Measurements from ENCODE around the gene CYB561.

The CYB561 gene

GRCh38 chr17:63438092-63439051 lies 7.7 kb downstream of the CYB561 start:
- DNase-seq, result no peak
- in situ Hi-C loops (cut with MboI; ENCODE audit: low pct_unique_long_range_greater_than_20kb, low sequenced_read_pairs), result loop anchor here (25.0 kb wide), 1 partner anchor 174 kb away; the partner anchor contains the start of genes MAP3K3 and TACO1

- in situ Hi-C loops (cut with MboI; ENCODE audit: low pct_unique_long_range_greater_than_20kb, low sequenced_read_pairs), result loop anchor here (25.0 kb wide), 1 partner anchor 175 kb away; the partner anchor contains the start of genes MAP3K3 and TACO1
- no peak for DNase-seq
These were observed 8.6 kb downstream of the CYB561 start for GRCh38 chr17:63437287-63438091.

GRCh38 chr17:63436523-63437110 lies 9.5 kb downstream of the CYB561 start:
- no peak for DNase-seq
- in situ Hi-C loops (cut with MboI; ENCODE audit: low pct_unique_long_range_greater_than_20kb, low sequenced_read_pairs), result loop anchor here (25.0 kb wide), 1 partner anchor 176 kb away; the partner anchor contains the start of genes MAP3K3 and TACO1

GRCh38 chr17:63435681-63436522 lies 10.2 kb downstream of the CYB561 start:
- no peak for DNase-seq
- in situ Hi-C loops (cut with MboI; ENCODE audit: low pct_unique_long_range_greater_than_20kb, low sequenced_read_pairs), result loop anchor here (25.0 kb wide), 1 partner anchor 176 kb away; the partner anchor contains the start of genes MAP3K3 and TACO1

- peak; percentile 57 for DNase-seq
- in situ Hi-C loops (cut with MboI; ENCODE audit: low pct_unique_long_range_greater_than_20kb, low sequenced_read_pairs), result loop anchor here (25.0 kb wide), 1 partner anchor 177 kb away; the partner anchor contains the start of genes MAP3K3 and TACO1
These were observed 11.0 kb downstream of the CYB561 start for GRCh38 chr17:63434951-63435571.

- DNase-seq, result peak; percentile 72
- in situ Hi-C loops (cut with MboI; ENCODE audit: low pct_unique_long_range_greater_than_20kb, low sequenced_read_pairs), result loop anchor here (25.0 kb wide), 1 partner anchor 178 kb away; the partner anchor contains the start of genes MAP3K3 and TACO1
These were observed 12.1 kb downstream of the CYB561 start for GRCh38 chr17:63433746-63434591.

- in situ Hi-C loops (cut with MboI; ENCODE audit: low pct_unique_long_range_greater_than_20kb, low sequenced_read_pairs), result loop anchor here (25.0 kb wide), 1 partner anchor 180 kb away; the partner anchor contains the start of genes MAP3K3 and TACO1
- no peak for DNase-seq
These were observed 13.9 kb downstream of the CYB561 start for GRCh38 chr17:63431939-63432804.

GRCh38 chr17:63431618-63431938 lies 14.5 kb downstream of the CYB561 start:
- DNase-seq, result no peak
- in situ Hi-C loops (cut with MboI; ENCODE audit: low pct_unique_long_range_greater_than_20kb, low sequenced_read_pairs), result loop anchor here (25.0 kb wide), 1 partner anchor 181 kb away; the partner anchor contains the start of genes MAP3K3 and TACO1

- in situ Hi-C loops (cut with MboI; ENCODE audit: low pct_unique_long_range_greater_than_20kb, low sequenced_read_pairs), result loop anchor here (25.0 kb wide), 1 partner anchor 182 kb away; the partner anchor contains the start of genes MAP3K3 and TACO1
- DNase-seq, result no peak
These were observed 15.9 kb downstream of the CYB561 start for GRCh38 chr17:63430223-63430622.

- in situ Hi-C loops (cut with MboI; ENCODE audit: low pct_unique_long_range_greater_than_20kb, low sequenced_read_pairs), result loop anchor here (25.0 kb wide), 1 partner anchor 183 kb away; the partner anchor contains the start of genes MAP3K3 and TACO1
- DNase-seq, result no peak
These were observed 16.3 kb downstream of the CYB561 start for GRCh38 chr17:63429766-63430165.

GRCh38 chr17:63426917-63427308 lies 19.2 kb downstream of the CYB561 start:
- in situ Hi-C loops (cut with MboI; ENCODE audit: low pct_unique_long_range_greater_than_20kb, low sequenced_read_pairs), result loop anchor here (25.0 kb wide), 1 partner anchor 185 kb away; the partner anchor contains the start of genes MAP3K3 and TACO1
- DNase-seq, result no peak

GRCh38 chr17:63426041-63426916 lies 19.8 kb downstream of the CYB561 start:
- in situ Hi-C loops (cut with MboI; ENCODE audit: low pct_unique_long_range_greater_than_20kb, low sequenced_read_pairs), result loop anchor here (25.0 kb wide), 1 partner anchor 186 kb away; the partner anchor contains the start of genes MAP3K3 and TACO1
- DNase-seq, result no peak

- DNase-seq, result peak; percentile 80
- in situ Hi-C loops (cut with MboI; ENCODE audit: low pct_unique_long_range_greater_than_20kb, low sequenced_read_pairs), result loop anchor here (25.0 kb wide), 1 partner anchor 187 kb away; the partner anchor contains the start of genes MAP3K3 and TACO1
These were observed 20.6 kb downstream of the CYB561 start for GRCh38 chr17:63425483-63425882.

- in situ Hi-C loops (cut with MboI; ENCODE audit: low pct_unique_long_range_greater_than_20kb, low sequenced_read_pairs), result loop anchor here (25.0 kb wide), 1 partner anchor 737 kb away; no protein-coding TSS in a partner anchor
- no peak for DNase-seq
These were observed 22.1 kb downstream of the CYB561 start for GRCh38 chr17:63423963-63424362.
